DOHH2 (cell line): Measurements from ENCODE around the gene SIM1.

Experiments used
- H3F3A ChIP-seq: fragments of 200-600 bp; sonication (generic), shearing (Covaris generic); 2 replicates; pipeline ENCODE4 v1.6.0; 2016; ENCODE audit warnings: antibody characterized with exemption, mild to moderate bottlenecking; ENCODE audit not compliant: control insufficient read depth, insufficient read depth
- H3K27ac ChIP-seq: fragments of 200-600 bp; sonication (generic); 2 replicates; pipeline ENCODE4 v1.5.1; 2014; ENCODE audit warnings: low read depth, mild to moderate bottlenecking, low read length, moderate library complexity
- H3K27me3 ChIP-seq: fragments of 200-600 bp; sonication (generic); 2 replicates; pipeline ENCODE4 v1.6.1; 2014; ENCODE audit warnings: mild to moderate bottlenecking, low read length, mixed read lengths; ENCODE audit not compliant: control insufficient read depth
- H3K36me3 ChIP-seq: fragments of 200-600 bp; sonication (generic); 2 replicates; pipeline ENCODE4 v1.6.1; 2014; ENCODE audit warnings: mild to moderate bottlenecking, low read length, moderate library complexity, mixed read lengths; ENCODE audit not compliant: control insufficient read depth
- H3K4me1 ChIP-seq: fragments of 200-600 bp; sonication (generic); 2 replicates; pipeline ENCODE4 v1.6.1; 2014; ENCODE audit warnings: mild to moderate bottlenecking, low read length, mixed read lengths; ENCODE audit not compliant: control insufficient read depth
- H3K4me2 ChIP-seq: fragments of 200-600 bp; sonication (generic); 2 replicates; pipeline ENCODE4 v1.6.0; 2014; ENCODE audit warnings: mild to moderate bottlenecking, low read length, moderate library complexity
- H3K4me3 ChIP-seq: fragments of 200-600 bp; sonication (generic); 2 replicates; pipeline ENCODE4 v1.5.1; 2014; ENCODE audit warnings: mild to moderate bottlenecking, low read length, mixed read lengths
- H3K79me2 ChIP-seq: fragments of 200-600 bp; sonication (generic); 2 replicates; pipeline ENCODE4 v1.6.1; 2014; ENCODE audit warnings: mild to moderate bottlenecking, low read length, mixed read lengths; ENCODE audit not compliant: control insufficient read depth
- H3K9me2 ChIP-seq: fragments of 200-600 bp; sonication (generic); replicated peaks from 2 replicates; pipeline ENCODE4 v1.6.1; 2014; ENCODE audit warnings: mild to moderate bottlenecking, low read length, mixed read lengths; ENCODE audit not compliant: control insufficient read depth
- H3K9me3 ChIP-seq: fragments of 200-600 bp; sonication (generic); 2 replicates; pipeline ENCODE4 v1.6.1; 2014; ENCODE audit warnings: antibody characterized with exemption, low read length, mixed read lengths; ENCODE audit not compliant: control insufficient read depth, insufficient read depth
- H4K20me1 ChIP-seq: fragments of 200-600 bp; sonication (generic); 2 replicates; pipeline ENCODE4 v1.6.0; 2014; ENCODE audit warnings: low read depth, mild to moderate bottlenecking, antibody characterized with exemption, low read length, moderate library complexity; ENCODE audit not compliant: control insufficient read depth, insufficient read depth
- CTCF ChIP-seq: fragments of 200-600 bp; sonication (generic); IDR thresholded peaks from one replicate; pipeline ENCODE4 v1.5.1; 2014; ENCODE audit warnings: antibody characterized with exemption, mild to moderate bottlenecking, low read depth, low read length; ENCODE audit not compliant: poor library complexity, severe bottlenecking
- EZH2phosphoT487 ChIP-seq: fragments of 200-600 bp; sonication (generic); IDR thresholded peaks from 2 replicates; pipeline ENCODE4 v1.6.1; 2017; ENCODE audit warnings: borderline replicate concordance, mild to moderate bottlenecking, antibody characterized with exemption, low read length, moderate library complexity, mixed read lengths

The SIM1 gene

GRCh38 chr6:100458841-100459591 is 5.7 kb downstream of the SIM1 start:
- Histone ChIP-seq H3K9me3 (peaks cover 6% of the 10 kb centered on the region; the same call in 1 of the 2 replicates), H3K9me2 (no peaks in the 10 kb centered on the region), H3K4me1 (no peaks in the 10 kb centered on the region), H4K20me1 (no peaks in the 10 kb centered on the region), H3K4me3 (no peak overlapping the region), H3K79me2 (no peaks in the 10 kb centered on the region), H3K27ac (no peak overlapping the region), H3K27me3 (0 out of 2 replicates have a peak, but pooled peaks cover 3% of the 10 kb centered on the region), H3F3A (no peaks in the 10 kb centered on the region), H3K4me2 (no peak overlapping the region), H3K36me3 (no peaks in the 10 kb centered on the region)
- TF ChIP-seq EZH2phosphoT487 (no peak), CTCF (no peak)

GRCh38 chr6:100457311-100457990 is 7.3 kb downstream of the SIM1 start:
- no peak for TF ChIP-seq CTCF
- no peak for TF ChIP-seq EZH2phosphoT487
- Histone ChIP-seq H3K27me3 (0 out of 2 replicates have a peak, but pooled peaks cover 2% of the 10 kb centered on the region), H3K4me2 (no peak overlapping the region), H3K4me3 (no peak overlapping the region), H3K9me2 (no peaks in the 10 kb centered on the region), H3K36me3 (no peaks in the 10 kb centered on the region), H3K4me1 (no peaks in the 10 kb centered on the region), H3F3A (no peaks in the 10 kb centered on the region), H3K9me3 (peaks cover 6% of the 10 kb centered on the region; the same call in 1 of the 2 replicates), H4K20me1 (no peaks in the 10 kb centered on the region), H3K79me2 (no peaks in the 10 kb centered on the region), H3K27ac (no peak overlapping the region)

GRCh38 chr6:100456908-100457235 is 7.8 kb downstream of the SIM1 start:
- Histone ChIP-seq H3F3A (no peaks in the 10 kb centered on the region), H3K27ac (no peak overlapping the region), H3K27me3 (no peaks in the 10 kb centered on the region), H3K4me1 (no peaks in the 10 kb centered on the region), H3K79me2 (no peaks in the 10 kb centered on the region), H3K9me2 (no peaks in the 10 kb centered on the region), H3K4me2 (no peak overlapping the region), H3K36me3 (no peaks in the 10 kb centered on the region), H3K9me3 (peaks cover 6% of the 10 kb centered on the region; the same call in 1 of the 2 replicates), H3K4me3 (no peak overlapping the region), H4K20me1 (no peaks in the 10 kb centered on the region)
- no peak for TF ChIP-seq CTCF
- TF ChIP-seq EZH2phosphoT487, result no peak
